ENCODE measurements around the gene ALG14.
"Not testable (repeated sequence)": the region's sequence is repeated elsewhere in the genome, so short reads cannot be mapped to it uniquely, and the experiment has no call there.

DNA sequence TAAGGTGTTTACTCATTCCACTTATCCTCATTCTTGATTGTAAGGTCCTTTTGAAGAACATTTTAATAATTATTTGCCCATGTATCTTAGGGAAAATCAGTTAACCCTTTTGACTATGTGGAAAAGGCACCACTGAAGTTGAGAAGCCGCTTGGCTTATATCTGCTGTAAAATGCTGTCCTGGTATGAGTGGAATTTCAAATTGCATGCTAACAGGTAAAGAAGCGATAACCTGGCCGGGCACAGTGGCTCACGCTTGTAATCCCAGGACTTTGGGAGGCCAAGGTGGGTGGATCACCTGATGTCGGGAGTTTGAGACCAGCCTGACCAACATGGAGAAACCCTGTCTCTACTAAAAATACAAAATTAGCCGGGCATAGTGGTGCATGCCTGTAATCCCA, 53.3 kb downstream of the ALG14 start:
- TF ChIP-seq TARDBP (IDR thresholded peaks at IDR 0.05); BHLHE40 (IDR thresholded peaks at IDR 0.05; ENCODE audit: borderline replicate concordance); FOXM1 (IDR thresholded peaks at IDR 0.05; ENCODE audit: borderline replicate concordance); NFRKB (IDR thresholded peaks at IDR 0.05); ELF4 (IDR thresholded peaks at IDR 0.05); SP1 (IDR thresholded peaks at IDR 0.05); ARNT (IDR thresholded peaks at IDR 0.05); SUZ12 (IDR thresholded peaks at IDR 0.05); L3MBTL2 (conservative IDR thresholded peaks at IDR 0.05); ZNF384 (IDR thresholded peaks at IDR 0.05); FOXK2 (IDR thresholded peaks at IDR 0.05); HDGF (IDR thresholded peaks at IDR 0.05; ENCODE audit: borderline replicate concordance); LEF1 (IDR thresholded peaks at IDR 0.05; ENCODE audit: borderline replicate concordance): not testable (repeated sequence)
- TF ChIP-seq, protein P1, sequence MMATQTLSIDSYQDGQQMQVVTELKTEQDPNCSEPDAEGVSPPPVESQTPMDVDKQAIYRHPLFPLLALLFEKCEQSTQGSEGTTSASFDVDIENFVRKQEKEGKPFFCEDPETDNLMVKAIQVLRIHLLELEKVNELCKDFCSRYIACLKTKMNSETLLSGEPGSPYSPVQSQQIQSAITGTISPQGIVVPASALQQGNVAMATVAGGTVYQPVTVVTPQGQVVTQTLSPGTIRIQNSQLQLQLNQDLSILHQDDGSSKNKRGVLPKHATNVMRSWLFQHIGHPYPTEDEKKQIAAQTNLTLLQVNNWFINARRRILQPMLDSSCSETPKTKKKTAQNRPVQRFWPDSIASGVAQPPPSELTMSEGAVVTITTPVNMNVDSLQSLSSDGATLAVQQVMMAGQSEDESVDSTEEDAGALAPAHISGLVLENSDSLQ (IDR thresholded peaks at IDR 0.05) = not testable (repeated sequence)
